NB4 (cell line): ENCODE measurements around the gene TBC1D13.
"Not testable (repeated sequence)": the region's sequence is repeated elsewhere in the genome, so short reads cannot be mapped to it uniquely, and the experiment has no call there.

Experiments
- CTCF ChIP-seq: IDR thresholded peaks from one replicate; pipeline ENCODE4 v1.5.1; 2012; ENCODE audit warnings: low read depth, low read length
- MAX ChIP-seq: IDR thresholded peaks from 2 replicates; pipeline ENCODE4 v1.6.1; 2011; ENCODE audit warnings: low read depth, low read length
- POLR2A ChIP-seq: IDR thresholded peaks from 2 replicates; pipeline ENCODE4 v1.6.1; 2011; ENCODE audit warnings: mild to moderate bottlenecking; ENCODE audit not compliant: insufficient read length; ENCODE audit errors: extremely low read depth

- not testable (repeated sequence) for TF ChIP-seq CTCF, POLR2A, MAX
Observed at GRCh38 chr9:128851024-128851423, 64.0 kb downstream of the TBC1D13 start.
